ENCODE data around the gene ANKS1A.
A peak's percentile ranks its signal among the peaks of the same experiment; 100 is the strongest.

Gene ANKS1A

DNA sequence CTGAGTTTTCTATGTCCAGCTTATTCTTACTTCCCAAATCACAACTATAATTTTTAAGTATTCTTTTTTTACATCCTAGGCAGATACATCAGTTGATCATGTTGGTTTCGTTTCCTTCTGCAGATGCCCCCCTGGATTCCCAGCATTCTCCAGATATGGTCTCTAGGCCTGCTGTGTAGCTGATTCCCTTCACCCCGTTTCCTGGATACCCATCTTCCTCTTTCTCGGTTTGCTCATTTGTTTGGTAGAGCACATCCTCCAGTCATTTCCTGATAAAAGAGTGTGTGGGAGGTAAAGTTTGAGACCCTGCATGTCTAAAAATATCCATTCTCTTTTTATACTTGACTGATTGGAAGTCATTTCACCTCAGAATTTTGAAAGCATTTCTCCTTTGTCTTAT, 66.4 kb downstream of the ANKS1A start:
- no peak for DNase-seq (ENCODE audit: low spot score)

- no peak for DNase-seq (ENCODE audit: low spot score)
Measured at GRCh38 chr6:34957231-34957783, 68.3 kb downstream of the ANKS1A start.

DNA sequence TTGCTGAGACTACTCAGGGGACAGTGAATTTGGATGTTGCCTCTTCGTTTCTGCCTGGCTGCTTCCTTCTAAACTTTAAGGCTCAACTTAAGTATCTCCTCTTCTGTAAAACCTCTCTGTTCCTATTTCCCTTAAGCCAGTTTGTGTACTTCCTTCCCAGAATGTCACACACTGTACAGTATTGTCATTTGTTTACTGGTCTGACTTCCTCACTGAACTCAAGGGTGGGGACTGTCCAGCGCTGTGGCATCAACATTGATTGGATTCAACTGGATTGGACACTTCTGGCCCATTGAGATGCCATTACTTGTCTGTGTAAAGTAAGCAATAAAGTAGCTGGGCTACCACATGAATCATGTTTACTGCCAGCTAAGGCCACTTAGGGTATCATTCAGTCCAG, 69.7 kb downstream of the ANKS1A start:
- no peak for DNase-seq (ENCODE audit: low spot score)

DNA sequence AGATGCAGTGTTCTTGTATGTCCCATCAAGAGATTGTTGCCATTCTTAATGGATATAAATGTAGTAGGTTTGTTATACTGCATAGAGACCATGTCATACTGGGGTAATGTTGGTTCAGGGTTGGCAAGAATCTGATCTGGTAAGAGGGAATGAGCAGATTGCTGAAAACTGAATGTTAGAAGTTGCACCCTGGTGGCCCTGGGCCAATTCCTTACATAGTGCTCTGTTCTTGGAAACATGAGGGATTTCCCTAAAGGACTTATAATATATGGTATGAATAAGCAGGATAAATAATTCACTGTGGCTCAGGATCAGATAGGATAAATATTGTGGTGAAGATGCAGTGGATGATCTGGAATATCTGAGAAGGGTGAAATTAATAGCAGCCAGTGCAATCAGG, 70.2 kb downstream of the ANKS1A start:
- DNase-seq (ENCODE audit: low spot score), result no peak

- no peak for DNase-seq (ENCODE audit: low spot score)
Measured at GRCh38 chr6:34961082-34961481, 72.0 kb downstream of the ANKS1A start.

DNA sequence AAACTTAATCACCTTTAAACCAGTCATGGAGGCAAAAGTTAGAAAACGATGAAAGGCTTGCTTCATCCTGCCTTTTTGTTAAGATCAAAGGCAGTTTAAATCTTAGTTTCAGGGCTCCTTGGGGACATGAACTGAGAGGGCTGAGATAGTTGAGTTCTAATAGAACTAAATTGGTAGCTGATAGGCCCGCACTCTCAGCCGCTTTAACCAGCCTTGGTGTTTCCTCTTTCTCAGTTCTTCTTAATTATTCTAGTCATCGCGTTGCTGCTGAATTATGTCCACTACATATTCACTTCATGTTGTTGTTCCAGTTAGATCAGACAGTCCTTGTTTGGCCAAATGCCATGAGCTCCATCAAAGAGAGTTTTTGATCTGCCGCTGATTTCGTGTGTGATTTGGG, 72.5 kb downstream of the ANKS1A start:
- no peak for DNase-seq (ENCODE audit: low spot score)

- DNase-seq (ENCODE audit: low spot score), result no peak
Measured at GRCh38 chr6:34964564-34964963, 75.5 kb downstream of the ANKS1A start.

- DNase-seq (ENCODE audit: low spot score), result no peak
Measured at GRCh38 chr6:34967461-34967860, 78.4 kb downstream of the ANKS1A start.

DNA sequence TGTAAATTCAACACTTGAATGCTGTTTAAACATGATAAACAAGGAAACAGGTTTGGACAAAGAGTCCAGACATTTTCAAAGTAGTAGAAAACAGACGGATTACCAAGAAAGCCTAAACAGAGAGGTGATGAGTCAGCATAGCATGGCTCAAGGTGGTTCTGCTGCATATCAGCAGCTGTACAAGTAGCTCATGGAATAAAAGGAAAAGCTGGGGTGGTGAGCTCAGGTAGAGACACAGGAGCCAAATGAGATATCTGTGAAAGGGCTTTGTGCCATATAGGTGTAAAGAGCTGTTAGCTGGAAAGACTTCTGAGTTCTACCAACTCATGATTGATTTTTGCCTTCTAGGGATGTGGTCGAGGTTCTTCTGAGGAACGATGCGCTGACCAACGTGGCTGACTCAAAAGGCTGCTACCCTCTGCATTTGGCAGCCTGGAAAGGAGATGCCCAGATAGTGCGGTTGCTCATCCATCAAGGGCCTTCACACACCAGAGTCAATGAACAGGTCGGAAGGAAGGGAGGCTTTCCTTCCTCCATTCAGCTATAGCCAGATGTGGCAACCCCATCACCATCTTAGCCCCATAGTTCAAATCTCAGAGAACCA, 80.7 kb downstream of the ANKS1A start:
- DNase-seq (ENCODE audit: low spot score), result no peak

- no peak for DNase-seq (ENCODE audit: low spot score)
Measured at GRCh38 chr6:34970488-34970887, 81.4 kb downstream of the ANKS1A start.

DNA sequence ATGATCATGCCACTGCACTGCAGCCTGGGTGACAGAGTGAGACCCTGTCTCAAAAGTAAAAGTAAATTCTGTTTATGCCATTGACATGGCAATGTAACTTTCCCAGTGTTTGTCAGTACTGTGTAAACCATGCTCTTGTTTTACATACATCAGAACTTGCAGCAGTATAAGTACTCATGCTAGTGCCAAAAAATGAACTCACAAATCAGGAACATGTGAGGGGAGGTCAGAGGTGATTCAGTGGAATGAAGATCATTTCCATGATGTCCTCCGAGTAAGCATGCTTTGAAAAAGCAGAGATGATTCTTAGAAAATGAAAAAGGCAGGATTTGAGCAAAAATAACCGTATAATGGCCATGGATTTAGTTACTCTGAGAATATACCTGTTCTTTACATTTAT, 81.9 kb downstream of the ANKS1A start:
- no peak for DNase-seq (ENCODE audit: low spot score)

GRCh38 chr6:34973547-34974248, 84.6 kb downstream of the ANKS1A start:
- DNase-seq (ENCODE audit: low spot score), result no peak

DNA sequence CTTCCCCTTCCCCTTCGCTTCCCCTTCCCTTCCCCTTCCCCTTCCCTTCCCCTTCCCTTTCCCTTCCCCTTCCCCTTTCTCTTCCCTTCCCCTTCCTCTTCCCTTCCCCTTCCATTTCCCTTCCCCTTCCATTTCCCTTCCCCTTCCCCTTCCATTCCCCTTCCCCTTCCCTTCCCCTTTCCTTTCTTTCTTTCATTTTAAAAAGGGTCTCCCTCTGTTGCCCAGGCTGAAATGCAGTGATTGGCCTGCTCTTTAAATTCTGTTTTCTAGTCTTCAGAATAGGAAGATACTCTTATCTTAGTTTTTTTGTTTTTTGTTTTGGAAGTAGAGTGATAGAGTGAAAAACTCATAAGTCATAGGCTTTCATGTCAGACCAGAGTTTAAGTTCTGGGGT, 85.2 kb downstream of the ANKS1A start:
- no peak for DNase-seq (ENCODE audit: low spot score)

DNA sequence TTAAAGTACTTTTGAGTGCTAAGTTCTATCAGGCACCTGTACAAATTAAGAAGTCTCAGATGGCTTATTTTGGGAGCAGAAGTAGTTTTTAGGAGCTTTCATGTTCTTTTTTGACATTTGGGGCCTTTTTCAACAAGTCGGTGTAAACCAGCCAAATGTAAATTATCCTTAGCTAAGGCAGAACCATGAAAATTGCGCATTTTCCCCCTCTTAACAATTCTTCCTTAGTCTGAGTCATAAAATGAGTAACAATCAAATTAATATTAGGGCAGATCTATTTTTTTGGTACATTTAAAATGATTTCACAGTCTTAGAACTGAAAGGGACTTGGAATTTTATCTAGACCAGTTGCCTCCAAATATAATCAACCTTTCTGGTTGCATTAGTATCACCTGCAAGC, 87.2 kb downstream of the ANKS1A start:
- no peak for DNase-seq (ENCODE audit: low spot score)

DNA sequence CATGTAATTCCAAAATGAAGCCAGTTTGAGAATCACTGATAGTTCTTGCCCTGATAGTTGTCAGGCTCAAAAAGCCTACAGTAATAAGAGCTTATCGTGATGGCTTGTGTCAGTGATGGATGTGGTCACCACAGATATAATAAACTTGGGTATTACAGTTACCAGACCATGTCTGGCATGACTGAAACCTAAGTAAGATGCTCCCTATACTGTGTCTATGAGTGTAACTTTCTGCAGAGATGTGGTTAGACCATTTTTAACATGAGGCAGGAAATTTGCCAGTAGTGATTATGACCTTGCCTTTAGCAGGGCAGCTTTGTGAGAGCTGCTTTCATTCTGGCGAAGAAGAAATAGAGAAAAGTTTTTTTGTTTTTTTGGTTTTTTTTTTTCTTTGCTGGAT, 90.2 kb downstream of the ANKS1A start:
- DNase-seq (ENCODE audit: low spot score), result no peak

DNA sequence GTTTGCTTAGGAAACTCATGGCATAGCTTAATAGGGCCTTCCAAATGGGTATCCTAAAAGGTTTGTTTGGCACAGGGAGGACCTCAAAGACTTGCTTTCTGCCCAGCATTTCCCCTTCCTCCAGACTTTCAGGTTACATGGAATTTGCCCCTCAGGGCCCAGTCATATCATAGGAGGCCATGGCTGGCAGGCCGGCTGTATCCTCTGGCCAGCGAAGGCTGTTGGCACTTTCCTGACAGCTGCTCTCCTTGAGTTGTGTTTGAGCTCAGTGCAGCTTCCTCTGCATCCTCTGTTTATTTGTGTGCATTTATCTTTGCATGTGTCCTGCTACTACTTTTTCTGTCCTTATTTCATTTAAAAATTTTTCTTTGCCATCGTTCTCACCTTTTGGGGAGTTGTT, 90.9 kb downstream of the ANKS1A start:
- DNase-seq (ENCODE audit: low spot score), result no peak

DNA sequence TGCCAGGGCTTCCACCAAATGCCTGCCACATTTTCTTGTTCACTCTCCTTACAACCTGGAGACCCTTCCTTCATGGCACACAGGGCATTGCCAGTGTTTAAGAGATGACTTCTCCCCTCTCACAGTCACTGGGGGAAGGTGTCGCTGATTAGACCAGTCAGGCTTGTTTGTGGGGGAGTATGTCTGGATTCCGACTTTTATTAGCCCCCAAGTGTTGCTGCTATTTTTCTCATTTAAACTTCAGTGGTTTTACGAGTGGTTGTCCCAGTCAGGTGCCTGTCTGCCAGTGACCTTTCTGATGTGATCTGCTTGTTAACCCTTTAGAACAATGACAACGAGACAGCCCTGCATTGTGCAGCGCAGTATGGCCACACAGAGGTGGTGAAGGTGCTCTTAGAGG, 92.3 kb downstream of the ANKS1A start:
- no peak for DNase-seq (ENCODE audit: low spot score)

DNA sequence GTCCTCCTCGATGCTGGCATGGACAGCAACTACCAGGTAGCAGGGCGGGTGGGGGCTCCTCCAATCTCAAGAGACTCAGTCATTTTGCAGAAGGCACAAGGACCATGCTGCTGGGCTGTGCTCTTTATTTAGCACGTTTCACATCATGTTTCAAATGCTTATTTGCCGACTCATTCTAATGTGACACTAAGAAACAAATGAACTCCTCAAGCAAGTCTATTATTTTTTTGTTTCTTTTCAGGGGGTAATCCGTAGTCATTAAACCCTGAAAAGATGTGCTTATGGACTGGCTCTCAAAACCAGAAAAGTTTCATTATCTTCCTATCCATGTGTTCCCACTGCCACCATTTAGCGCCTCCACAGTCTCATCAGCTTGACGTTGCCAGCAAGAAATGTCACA, 92.9 kb downstream of the ANKS1A start:
- no peak for DNase-seq (ENCODE audit: low spot score)

DNA sequence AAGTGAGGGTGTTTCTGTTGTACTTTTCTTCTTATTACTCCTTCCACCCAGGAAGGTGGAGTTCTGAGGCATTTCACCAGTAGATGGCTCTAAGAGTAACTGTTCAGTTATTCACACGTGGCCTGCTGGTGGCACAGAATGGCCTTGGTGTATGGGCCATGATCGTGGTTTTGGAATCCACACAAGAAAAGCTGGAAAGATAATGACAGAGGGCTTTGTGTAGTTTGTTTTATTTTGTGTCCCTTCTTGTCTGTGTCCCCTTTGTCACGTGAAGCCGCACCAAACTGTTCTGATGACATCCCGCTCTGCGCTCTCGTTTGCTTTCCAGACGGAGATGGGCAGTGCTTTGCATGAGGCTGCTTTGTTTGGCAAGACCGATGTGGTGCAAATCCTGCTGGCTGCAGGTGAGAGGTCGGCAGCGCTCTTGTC, 93.4 kb downstream of the ANKS1A start:
- no peak for DNase-seq (ENCODE audit: low spot score)

GRCh38 chr6:34984416-34984815, 95.4 kb downstream of the ANKS1A start:
- DNase-seq (ENCODE audit: low spot score), result no peak

DNA sequence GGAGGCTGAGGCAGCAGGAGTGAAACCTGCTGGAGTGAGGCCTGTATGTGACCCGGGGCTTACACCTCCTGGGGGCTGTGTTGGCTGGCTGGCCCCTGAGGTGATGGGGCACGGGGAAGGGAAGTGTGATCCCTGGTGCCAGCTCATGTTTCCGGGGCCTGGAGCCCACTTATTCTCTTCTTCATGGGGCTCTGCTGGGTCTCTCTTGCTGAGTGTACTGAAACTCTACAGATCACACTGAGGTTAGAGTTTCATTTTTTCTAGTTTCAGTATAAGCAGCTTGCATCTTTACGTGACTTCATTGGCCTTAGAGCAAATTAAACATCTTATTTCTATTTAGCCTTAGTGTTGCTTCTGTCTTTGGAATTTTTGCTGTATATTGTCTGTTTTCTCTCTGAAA, 96.2 kb downstream of the ANKS1A start:
- DNase-seq (ENCODE audit: low spot score), result no peak

GRCh38 chr6:34986845-34987246, 97.8 kb downstream of the ANKS1A start:
- peak; percentile 80 for DNase-seq (ENCODE audit: low spot score)

DNA sequence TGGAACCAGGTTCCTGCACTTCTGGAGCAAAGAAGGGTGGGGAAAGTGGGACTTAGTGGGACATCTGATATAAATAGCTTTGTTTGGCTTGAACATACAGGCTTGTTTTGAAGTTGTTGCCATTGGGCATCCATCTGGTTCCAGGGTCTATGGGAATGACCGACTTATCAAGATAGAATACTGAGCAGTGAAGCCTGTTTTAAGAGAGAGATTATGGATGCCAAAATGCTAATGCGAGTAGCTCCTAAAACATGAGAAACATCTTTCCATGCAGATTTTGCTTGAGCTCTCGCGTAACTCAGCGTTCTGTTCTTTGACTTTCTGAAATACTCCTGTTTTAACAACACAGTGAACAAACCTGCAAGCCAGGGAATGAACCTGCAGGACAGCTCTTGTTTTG, 98.5 kb downstream of the ANKS1A start:
- no peak for DNase-seq (ENCODE audit: low spot score)

All from SK-N-DZ (cell line).